ENCODE data around the gene KRT37. TPM values are rescaled to one million over a fixed set of nuclear protein-coding genes. Genes with fewer than 3 reads are reported as not detected.

Gene KRT37
- total RNA-seq, 4 donors from 2014 or later, result not detected

GRCh38 chr17:41417576-41418015, 6.8 kb downstream of the KRT37 start:
- Histone ChIP-seq H3K27me3 (no peaks in the 10 kb centered on the region), H3K4me1 (peaks cover 0 to 14% of the 10 kb centered on the region in 2 donors), H3K36me3 (no peaks in the 10 kb centered on the region), H3K27ac (no peak overlapping the region), H3K9me3 (no peaks in the 10 kb centered on the region), H3K4me3 (replicated peaks in 1 of 3) (no peak overlapping the region)
- intact Hi-C loops (cut with DNase I), result no loop called here
- TF ChIP-seq CTCF (IDR thresholded peaks at IDR 0.05) (peak in 2 of 6 experiments; percentile 20 to 22), POLR2A (IDR thresholded peaks at IDR 0.05) (no peak)
- DNase-seq, result no peak
- WGBS, 2 donors, result 59 to 71% methylated on average over 4 of the region's 4 CpGs

GRCh38 chr17:41417127-41417526, 7.3 kb downstream of the KRT37 start:
- no peak for DNase-seq
- intact Hi-C loops (cut with DNase I), result no loop called here
- H3K4me1 ChIP-seq, result peaks cover 0 to 14% of the 10 kb centered on the region in 2 donors
- H3K27ac ChIP-seq, result no peak overlapping the region
- H3K4me3 ChIP-seq (replicated peaks in 1 of 3), result no peak overlapping the region
- H3K36me3 ChIP-seq, result no peaks in the 10 kb centered on the region
- H3K27me3 ChIP-seq, result no peaks in the 10 kb centered on the region
- no peaks in the 10 kb centered on the region for H3K9me3 ChIP-seq
- TF ChIP-seq POLR2A (IDR thresholded peaks at IDR 0.05), result no peak
- no peak for TF ChIP-seq CTCF (IDR thresholded peaks at IDR 0.05)
- 87% methylated on average over 6 of the region's 6 CpGs for WGBS, 2 donors

- Histone ChIP-seq H3K36me3 (no peaks in the 10 kb centered on the region), H3K27ac (no peak overlapping the region), H3K4me3 (replicated peaks in 1 of 3) (no peak overlapping the region), H3K9me3 (no peaks in the 10 kb centered on the region), H3K27me3 (no peaks in the 10 kb centered on the region), H3K4me1 (peaks cover 0 to 14% of the 10 kb centered on the region in 2 donors)
- 86 to 87% methylated on average over 5 of the region's 5 CpGs for WGBS, 2 donors
- TF ChIP-seq CTCF (IDR thresholded peaks at IDR 0.05) (no peak), POLR2A (IDR thresholded peaks at IDR 0.05) (no peak)
- intact Hi-C loops (cut with DNase I), result no loop called here
- DNase-seq, result no peak
Measured at GRCh38 chr17:41416479-41416878, 7.9 kb downstream of the KRT37 start.

- no peak overlapping the region for H3K4me3 ChIP-seq (replicated peaks in 1 of 3)
- WGBS, 2 donors, result 75 to 79% methylated on average over 3 of the region's 3 CpGs
- intact Hi-C loops (cut with DNase I), result no loop called here
- H3K4me1 ChIP-seq, result peaks cover 0 to 14% of the 10 kb centered on the region in 2 donors
- H3K27ac ChIP-seq, result no peak overlapping the region
- H3K9me3 ChIP-seq, result no peaks in the 10 kb centered on the region
- no peaks in the 10 kb centered on the region for H3K36me3 ChIP-seq
- no peak for TF ChIP-seq CTCF (IDR thresholded peaks at IDR 0.05)
- no peak for TF ChIP-seq POLR2A (IDR thresholded peaks at IDR 0.05)
- H3K27me3 ChIP-seq, result no peaks in the 10 kb centered on the region
- DNase-seq, result peak; percentile 7 to 13
Measured at GRCh38 chr17:41415833-41416335, 8.5 kb downstream of the KRT37 start.

GRCh38 chr17:41415411-41415810, 9.0 kb downstream of the KRT37 start:
- WGBS, 2 donors, result 78 to 80% methylated on average over 4 of the region's 4 CpGs

More at GRCh38 chr17:41415411-41415810, 9.0 kb downstream of the KRT37 start:
- H3K4me3 ChIP-seq (replicated peaks in 1 of 3), result no peak overlapping the region
- H3K9me3 ChIP-seq, result no peaks in the 10 kb centered on the region
- no peak overlapping the region for H3K27ac ChIP-seq
- TF ChIP-seq POLR2A (IDR thresholded peaks at IDR 0.05) (no peak), CTCF (IDR thresholded peaks at IDR 0.05) (no peak)
- no peak for DNase-seq
- intact Hi-C loops (cut with DNase I), result no loop called here
- H3K27me3 ChIP-seq, result no peaks in the 10 kb centered on the region
- peaks cover 0 to 14% of the 10 kb centered on the region in 2 donors for H3K4me1 ChIP-seq
- no peaks in the 10 kb centered on the region for H3K36me3 ChIP-seq

All from thyroid gland (tissue), 4 donors.